GM23338 (cell line): ENCODE results near the gene MSANTD1. TPM values are rescaled to one million over a fixed set of nuclear protein-coding genes. Genes with fewer than 3 reads are reported as not detected.

Source experiments
- ATAC-seq: fragments of 200-7000 bp; cut with Tn5 transposase; 3 replicates; pipeline ENCODE4 v1.9.1; 2020
- DNase-seq: peaks from one replicate; pipeline ENCODE4 v3.0.0-alpha.2; 2015; ENCODE audit warnings: low spot score
- H2AFZ ChIP-seq: fragments of 200-600 bp; sonication (generic); 2 replicates; pipeline ENCODE4 v1.8.0; 2016; ENCODE audit warnings: antibody characterized with exemption, mild to moderate bottlenecking, moderate library complexity
- H3F3A ChIP-seq: fragments of 200-600 bp; sonication (generic); replicated peaks from 2 replicates; pipeline ENCODE4 v1.8.0; 2017; ENCODE audit warnings: antibody characterized with exemption, mixed run types, low read depth
- H3K27ac ChIP-seq: fragments of 200-600 bp; sonication (generic); 2 replicates; pipeline ENCODE4 v1.6.1; 2016; ENCODE audit warnings: low read depth
- H3K27me3 ChIP-seq: fragments of 200-600 bp; sonication (generic); 2 replicates; pipeline ENCODE4 v1.8.0; 2016; ENCODE audit warnings: mild to moderate bottlenecking, mixed run types, moderate library complexity; ENCODE audit not compliant: insufficient read depth
- H3K36me3 ChIP-seq: fragments of 200-600 bp; sonication (generic); 2 replicates; pipeline ENCODE4 v1.8.0; 2016; ENCODE audit warnings: mild to moderate bottlenecking; ENCODE audit not compliant: insufficient read depth
- H3K4me1 ChIP-seq: fragments of 200-600 bp; sonication (generic); 2 replicates; pipeline ENCODE4 v1.8.0; 2016; ENCODE audit warnings: mild to moderate bottlenecking, moderate library complexity; ENCODE audit not compliant: insufficient read depth
- H3K4me2 ChIP-seq: fragments of 200-600 bp; sonication (generic); 2 replicates; pipeline ENCODE4 v1.7.1; 2017; ENCODE audit warnings: mixed run types
- H3K4me3 ChIP-seq: fragments of 200-600 bp; sonication (generic); 2 replicates; pipeline ENCODE4 v1.6.1; 2016; ENCODE audit warnings: mixed run types
- H3K79me2 ChIP-seq: fragments of 200-600 bp; sonication (generic); replicated peaks from 2 replicates; pipeline ENCODE4 v1.8.0; 2017; ENCODE audit warnings: mild to moderate bottlenecking; ENCODE audit not compliant: insufficient read depth
- H3K9me2 ChIP-seq: fragments of 200-600 bp; sonication (generic); 2 replicates; pipeline ENCODE4 v1.8.0; 2017; ENCODE audit not compliant: insufficient read depth
- H4K20me1 ChIP-seq: fragments of 200-600 bp; sonication (generic); replicated peaks from 2 replicates; pipeline ENCODE4 v1.8.0; 2017; ENCODE audit warnings: mild to moderate bottlenecking; ENCODE audit not compliant: insufficient read depth
- H3K27ac Mint-ChIP-seq: 2 replicates; pipeline ENCODE4 v1.8.0; 2020; ENCODE audit warnings: inconsistent platforms, mild to moderate bottlenecking, moderate library complexity, mixed read lengths
- H3K27me3 Mint-ChIP-seq: 3 replicates; pipeline ENCODE4 v1.8.0; 2022; ENCODE audit warnings: low read depth, mild to moderate bottlenecking, moderate library complexity, mixed read lengths, inconsistent platforms; ENCODE audit not compliant: insufficient read depth, poor library complexity
- H3K36me3 Mint-ChIP-seq: 3 replicates; pipeline ENCODE4 v1.8.0; 2021; ENCODE audit warnings: low read depth, mild to moderate bottlenecking, inconsistent platforms, moderate library complexity, mixed read lengths
- H3K4me1 Mint-ChIP-seq: 3 replicates; pipeline ENCODE4 v1.8.0; 2020; ENCODE audit warnings: mild to moderate bottlenecking, inconsistent platforms, mixed read lengths
- H3K4me3 Mint-ChIP-seq: 3 replicates; pipeline ENCODE4 v1.8.0; 2021; ENCODE audit warnings: moderate library complexity, mild to moderate bottlenecking, inconsistent platforms, mixed read lengths
- H3K9me3 Mint-ChIP-seq: 3 replicates; pipeline ENCODE4 v1.8.0; 2020; ENCODE audit warnings: moderate library complexity, mild to moderate bottlenecking, inconsistent platforms, mixed read lengths
- EZH2 ChIP-seq: fragments of 200-600 bp; sonication (generic); IDR thresholded peaks from one replicate; pipeline ENCODE4 v1.8.0; 2017; ENCODE audit warnings: antibody characterized with exemption, mild to moderate bottlenecking, low read depth; ENCODE audit not compliant: unreplicated experiment
- EZH2phosphoT487 ChIP-seq: fragments of 200-600 bp; sonication (generic); IDR thresholded peaks from one replicate; pipeline ENCODE4 v1.8.1; 2018; ENCODE audit warnings: antibody characterized with exemption; ENCODE audit not compliant: unreplicated experiment
- JUNB ChIP-seq: IDR thresholded peaks from one replicate; pipeline ENCODE4 v1.6.1; 2016; ENCODE audit warnings: antibody characterized with exemption; ENCODE audit not compliant: unreplicated experiment
- NANOG ChIP-seq: IDR thresholded peaks from 2 replicates; pipeline ENCODE4 v1.6.1; 2016; ENCODE audit warnings: antibody characterized with exemption, borderline replicate concordance
- POLR2AphosphoS5 ChIP-seq: IDR thresholded peaks from 2 replicates; pipeline ENCODE4 v1.6.1; 2016; ENCODE audit warnings: antibody characterized with exemption, low read depth
- STAT1 ChIP-seq: IDR thresholded peaks from one replicate; pipeline ENCODE4 v1.6.1; 2016; ENCODE audit warnings: antibody characterized with exemption; ENCODE audit not compliant: unreplicated experiment
- ZNF114 ChIP-seq: fragments of 250-450 bp; sonication (Bioruptor Pico); IDR thresholded peaks from 2 replicates; pipeline ENCODE4 v1.5.0; 2020; ENCODE audit warnings: mild to moderate bottlenecking, moderate library complexity
- ZNF331 ChIP-seq: fragments of 250-450 bp; sonication (Bioruptor Pico); IDR thresholded peaks from 2 replicates; pipeline ENCODE4 v1.5.0; 2020; ENCODE audit warnings: low read depth, mild to moderate bottlenecking, moderate library complexity
- polyA plus RNA-seq: library from polyadenylated mRNA; unstranded; fragments of >200 nt; fragmentation: Nextera tagmentation; extraction: Ambion mirVana; gene quantifications from 2 replicates; pipeline ENCODE4 v1.2.1, GENCODE V29; 2016
- total RNA-seq: library from RNA; depleted of rRNA; stranded (reverse); fragments of >200 nt; shearing (Covaris generic); gene quantifications from 2 replicates; pipeline ENCODE4 v1.2.3, GENCODE V29; 2014
- TF ChIP-seq, protein P1 (sequence below): IDR thresholded peaks from one replicate; pipeline ENCODE4 v1.6.1; 2018; ENCODE audit warnings: antibody characterized with exemption; ENCODE audit not compliant: unreplicated experiment
- TF ChIP-seq, protein P2 (sequence below), 2 experiments: fragments of 200-600 bp in 1 of 2; sonication (generic) in 1 of 2; conservative IDR thresholded peaks; 2 replicates each; pipeline versions ENCODE4 v1.5.1 to v1.6.1; 2016 to 2017; ENCODE audit warnings: antibody characterized with exemption in 2 of 2, low read depth in 2 of 2, mild to moderate bottlenecking in 2 of 2, moderate library complexity in 1 of 2
- TF ChIP-seq, protein P3 (sequence below): fragments of 250-450 bp; sonication (Bioruptor Pico); IDR thresholded peaks from 2 replicates; pipeline ENCODE4 v1.5.0; 2020; ENCODE audit warnings: mild to moderate bottlenecking, moderate library complexity

The MSANTD1 gene
- total and polyA plus RNA-seq, 2 experiments from 2014 or later, result 0.29 to 1.0 TPM

DNA sequence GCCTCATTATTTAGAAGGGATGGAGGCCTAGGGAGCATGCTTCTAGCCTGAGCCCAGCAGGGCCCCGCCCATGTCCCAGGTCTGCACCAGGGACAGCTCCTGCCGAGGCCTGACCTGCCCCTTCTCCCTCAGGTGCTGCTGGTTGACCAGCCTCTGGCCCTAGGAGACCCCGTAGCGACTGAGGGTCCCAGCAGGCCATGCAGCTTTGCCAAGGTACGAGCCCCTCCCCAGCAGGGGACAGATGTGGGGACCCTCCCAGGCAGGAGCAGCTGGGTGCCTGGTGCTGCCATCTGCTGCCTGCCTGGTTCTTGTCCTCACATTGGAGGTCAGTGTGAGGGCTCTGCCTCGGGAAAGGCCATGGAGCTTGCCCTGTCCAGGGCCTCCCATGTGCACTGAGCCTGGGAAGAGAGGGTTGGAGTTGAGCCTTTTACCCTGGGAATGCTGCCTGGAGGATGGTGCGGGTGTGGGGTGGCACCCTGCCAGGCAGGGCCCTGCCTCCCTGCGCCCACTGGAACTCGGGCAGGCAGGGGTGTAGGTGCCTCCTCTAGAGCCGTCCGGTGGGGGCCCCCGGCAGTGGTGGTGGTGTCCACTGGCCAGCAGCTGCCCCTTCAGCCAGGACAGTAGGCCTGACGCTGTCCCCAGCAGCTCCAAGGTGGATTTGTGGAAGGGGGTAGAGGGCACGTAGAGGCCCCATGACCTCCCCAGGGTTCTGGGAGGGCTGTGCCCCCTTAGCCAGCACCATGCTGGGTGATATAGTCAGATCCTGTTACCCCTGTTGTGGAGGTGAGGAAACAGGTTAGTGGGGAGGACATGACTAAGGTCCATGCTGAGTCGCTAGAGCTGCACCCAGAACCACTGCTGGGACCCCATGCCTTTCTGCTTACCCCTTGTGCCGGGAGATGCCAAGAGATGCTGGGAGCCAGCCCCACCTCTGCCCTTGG lies 2.2 kb upstream of the MSANTD1 start (continued):
- TF ChIP-seq, protein P1, sequence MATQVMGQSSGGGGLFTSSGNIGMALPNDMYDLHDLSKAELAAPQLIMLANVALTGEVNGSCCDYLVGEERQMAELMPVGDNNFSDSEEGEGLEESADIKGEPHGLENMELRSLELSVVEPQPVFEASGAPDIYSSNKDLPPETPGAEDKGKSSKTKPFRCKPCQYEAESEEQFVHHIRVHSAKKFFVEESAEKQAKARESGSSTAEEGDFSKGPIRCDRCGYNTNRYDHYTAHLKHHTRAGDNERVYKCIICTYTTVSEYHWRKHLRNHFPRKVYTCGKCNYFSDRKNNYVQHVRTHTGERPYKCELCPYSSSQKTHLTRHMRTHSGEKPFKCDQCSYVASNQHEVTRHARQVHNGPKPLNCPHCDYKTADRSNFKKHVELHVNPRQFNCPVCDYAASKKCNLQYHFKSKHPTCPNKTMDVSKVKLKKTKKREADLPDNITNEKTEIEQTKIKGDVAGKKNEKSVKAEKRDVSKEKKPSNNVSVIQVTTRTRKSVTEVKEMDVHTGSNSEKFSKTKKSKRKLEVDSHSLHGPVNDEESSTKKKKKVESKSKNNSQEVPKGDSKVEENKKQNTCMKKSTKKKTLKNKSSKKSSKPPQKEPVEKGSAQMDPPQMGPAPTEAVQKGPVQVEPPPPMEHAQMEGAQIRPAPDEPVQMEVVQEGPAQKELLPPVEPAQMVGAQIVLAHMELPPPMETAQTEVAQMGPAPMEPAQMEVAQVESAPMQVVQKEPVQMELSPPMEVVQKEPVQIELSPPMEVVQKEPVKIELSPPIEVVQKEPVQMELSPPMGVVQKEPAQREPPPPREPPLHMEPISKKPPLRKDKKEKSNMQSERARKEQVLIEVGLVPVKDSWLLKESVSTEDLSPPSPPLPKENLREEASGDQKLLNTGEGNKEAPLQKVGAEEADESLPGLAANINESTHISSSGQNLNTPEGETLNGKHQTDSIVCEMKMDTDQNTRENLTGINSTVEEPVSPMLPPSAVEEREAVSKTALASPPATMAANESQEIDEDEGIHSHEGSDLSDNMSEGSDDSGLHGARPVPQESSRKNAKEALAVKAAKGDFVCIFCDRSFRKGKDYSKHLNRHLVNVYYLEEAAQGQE, result peak; percentile 22

DNA sequence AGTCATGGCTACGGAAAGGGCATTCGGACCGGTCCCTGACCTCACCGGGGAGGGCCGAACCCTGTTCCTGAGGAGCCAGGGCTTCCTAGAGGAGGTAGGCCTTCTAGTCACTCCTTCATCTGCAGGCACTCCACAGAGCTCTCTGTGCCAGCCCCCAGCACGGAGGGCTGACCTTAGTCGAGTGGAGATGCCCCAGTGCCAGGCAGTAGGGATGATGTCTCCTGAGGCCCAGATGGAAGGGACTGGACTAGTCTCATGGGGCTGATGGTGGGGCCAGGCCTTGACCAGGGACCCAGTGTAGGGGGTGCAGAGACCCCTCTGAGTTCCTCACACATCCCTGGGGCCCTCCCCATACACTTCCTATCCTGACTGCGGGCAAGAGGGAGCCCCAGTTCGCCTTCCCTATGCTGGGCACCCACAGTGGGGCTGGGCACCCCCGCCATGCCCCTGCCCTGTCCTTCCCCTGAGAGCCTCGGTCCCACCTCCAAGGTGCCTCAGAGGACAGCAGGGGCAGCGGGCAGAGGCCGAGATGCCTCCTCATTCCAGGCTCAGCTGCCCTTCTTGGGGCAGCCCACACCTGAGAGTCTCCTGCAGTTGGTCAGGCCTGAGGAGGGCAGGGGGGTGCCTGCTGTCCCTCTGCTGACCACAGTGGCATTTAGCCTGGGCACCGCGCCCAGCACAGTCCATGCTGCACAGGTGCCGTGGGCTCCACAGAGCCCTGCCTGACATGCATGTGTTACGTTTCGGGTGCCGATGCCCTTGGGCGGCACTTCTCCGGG lies 1.4 kb upstream of the MSANTD1 start:
- H4K20me1 ChIP-seq, result peaks cover 6% of the 10 kb centered on the region; the same call in 1 of the 2 replicates
- H3K4me3 Mint-ChIP-seq, result no peak overlapping the region
- no peaks in the 10 kb centered on the region; the same call in 2 of the 3 replicates for H3K9me3 Mint-ChIP-seq
- no peaks in the 10 kb centered on the region for H3K27me3 ChIP-seq
- peaks cover 17% of the 10 kb centered on the region for H3K4me1 Mint-ChIP-seq
- H3K36me3 Mint-ChIP-seq, result peaks cover under 1% of the 10 kb centered on the region; the same call in 1 of the 3 replicates
- no peak overlapping the region for H3K27ac ChIP-seq
- no peak overlapping the region for H3K27ac Mint-ChIP-seq
- no peaks in the 10 kb centered on the region for H3F3A ChIP-seq
- no peak overlapping the region for H3K4me2 ChIP-seq
- no peak overlapping the region for H2AFZ ChIP-seq
- H3K27me3 Mint-ChIP-seq, result peaks cover 6% of the 10 kb centered on the region
- DNase-seq (no peak), ATAC-seq (no peak)
- H3K4me1 ChIP-seq, result no peaks in the 10 kb centered on the region
- no peaks in the 10 kb centered on the region for H3K36me3 ChIP-seq
- no peaks in the 10 kb centered on the region for H3K79me2 ChIP-seq
- no peak overlapping the region for H3K4me3 ChIP-seq
- H3K9me2 ChIP-seq, result no peaks in the 10 kb centered on the region
- no peak for TF ChIP-seq JUNB
- TF ChIP-seq ZNF331 (CRISPR knock-in tag), result no peak
- no peak for TF ChIP-seq ZNF114 (CRISPR knock-in tag)
- TF ChIP-seq NANOG, result no peak
- TF ChIP-seq STAT1, result no peak
- TF ChIP-seq EZH2, result no peak
- TF ChIP-seq EZH2phosphoT487, result no peak
- TF ChIP-seq POLR2AphosphoS5, result no peak
- TF ChIP-seq, protein P2, sequence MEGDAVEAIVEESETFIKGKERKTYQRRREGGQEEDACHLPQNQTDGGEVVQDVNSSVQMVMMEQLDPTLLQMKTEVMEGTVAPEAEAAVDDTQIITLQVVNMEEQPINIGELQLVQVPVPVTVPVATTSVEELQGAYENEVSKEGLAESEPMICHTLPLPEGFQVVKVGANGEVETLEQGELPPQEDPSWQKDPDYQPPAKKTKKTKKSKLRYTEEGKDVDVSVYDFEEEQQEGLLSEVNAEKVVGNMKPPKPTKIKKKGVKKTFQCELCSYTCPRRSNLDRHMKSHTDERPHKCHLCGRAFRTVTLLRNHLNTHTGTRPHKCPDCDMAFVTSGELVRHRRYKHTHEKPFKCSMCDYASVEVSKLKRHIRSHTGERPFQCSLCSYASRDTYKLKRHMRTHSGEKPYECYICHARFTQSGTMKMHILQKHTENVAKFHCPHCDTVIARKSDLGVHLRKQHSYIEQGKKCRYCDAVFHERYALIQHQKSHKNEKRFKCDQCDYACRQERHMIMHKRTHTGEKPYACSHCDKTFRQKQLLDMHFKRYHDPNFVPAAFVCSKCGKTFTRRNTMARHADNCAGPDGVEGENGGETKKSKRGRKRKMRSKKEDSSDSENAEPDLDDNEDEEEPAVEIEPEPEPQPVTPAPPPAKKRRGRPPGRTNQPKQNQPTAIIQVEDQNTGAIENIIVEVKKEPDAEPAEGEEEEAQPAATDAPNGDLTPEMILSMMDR (conservative IDR thresholded peaks at IDR 0.05; ENCODE audit: low read depth in 2 of 2), result no peak
- TF ChIP-seq, protein P3, sequence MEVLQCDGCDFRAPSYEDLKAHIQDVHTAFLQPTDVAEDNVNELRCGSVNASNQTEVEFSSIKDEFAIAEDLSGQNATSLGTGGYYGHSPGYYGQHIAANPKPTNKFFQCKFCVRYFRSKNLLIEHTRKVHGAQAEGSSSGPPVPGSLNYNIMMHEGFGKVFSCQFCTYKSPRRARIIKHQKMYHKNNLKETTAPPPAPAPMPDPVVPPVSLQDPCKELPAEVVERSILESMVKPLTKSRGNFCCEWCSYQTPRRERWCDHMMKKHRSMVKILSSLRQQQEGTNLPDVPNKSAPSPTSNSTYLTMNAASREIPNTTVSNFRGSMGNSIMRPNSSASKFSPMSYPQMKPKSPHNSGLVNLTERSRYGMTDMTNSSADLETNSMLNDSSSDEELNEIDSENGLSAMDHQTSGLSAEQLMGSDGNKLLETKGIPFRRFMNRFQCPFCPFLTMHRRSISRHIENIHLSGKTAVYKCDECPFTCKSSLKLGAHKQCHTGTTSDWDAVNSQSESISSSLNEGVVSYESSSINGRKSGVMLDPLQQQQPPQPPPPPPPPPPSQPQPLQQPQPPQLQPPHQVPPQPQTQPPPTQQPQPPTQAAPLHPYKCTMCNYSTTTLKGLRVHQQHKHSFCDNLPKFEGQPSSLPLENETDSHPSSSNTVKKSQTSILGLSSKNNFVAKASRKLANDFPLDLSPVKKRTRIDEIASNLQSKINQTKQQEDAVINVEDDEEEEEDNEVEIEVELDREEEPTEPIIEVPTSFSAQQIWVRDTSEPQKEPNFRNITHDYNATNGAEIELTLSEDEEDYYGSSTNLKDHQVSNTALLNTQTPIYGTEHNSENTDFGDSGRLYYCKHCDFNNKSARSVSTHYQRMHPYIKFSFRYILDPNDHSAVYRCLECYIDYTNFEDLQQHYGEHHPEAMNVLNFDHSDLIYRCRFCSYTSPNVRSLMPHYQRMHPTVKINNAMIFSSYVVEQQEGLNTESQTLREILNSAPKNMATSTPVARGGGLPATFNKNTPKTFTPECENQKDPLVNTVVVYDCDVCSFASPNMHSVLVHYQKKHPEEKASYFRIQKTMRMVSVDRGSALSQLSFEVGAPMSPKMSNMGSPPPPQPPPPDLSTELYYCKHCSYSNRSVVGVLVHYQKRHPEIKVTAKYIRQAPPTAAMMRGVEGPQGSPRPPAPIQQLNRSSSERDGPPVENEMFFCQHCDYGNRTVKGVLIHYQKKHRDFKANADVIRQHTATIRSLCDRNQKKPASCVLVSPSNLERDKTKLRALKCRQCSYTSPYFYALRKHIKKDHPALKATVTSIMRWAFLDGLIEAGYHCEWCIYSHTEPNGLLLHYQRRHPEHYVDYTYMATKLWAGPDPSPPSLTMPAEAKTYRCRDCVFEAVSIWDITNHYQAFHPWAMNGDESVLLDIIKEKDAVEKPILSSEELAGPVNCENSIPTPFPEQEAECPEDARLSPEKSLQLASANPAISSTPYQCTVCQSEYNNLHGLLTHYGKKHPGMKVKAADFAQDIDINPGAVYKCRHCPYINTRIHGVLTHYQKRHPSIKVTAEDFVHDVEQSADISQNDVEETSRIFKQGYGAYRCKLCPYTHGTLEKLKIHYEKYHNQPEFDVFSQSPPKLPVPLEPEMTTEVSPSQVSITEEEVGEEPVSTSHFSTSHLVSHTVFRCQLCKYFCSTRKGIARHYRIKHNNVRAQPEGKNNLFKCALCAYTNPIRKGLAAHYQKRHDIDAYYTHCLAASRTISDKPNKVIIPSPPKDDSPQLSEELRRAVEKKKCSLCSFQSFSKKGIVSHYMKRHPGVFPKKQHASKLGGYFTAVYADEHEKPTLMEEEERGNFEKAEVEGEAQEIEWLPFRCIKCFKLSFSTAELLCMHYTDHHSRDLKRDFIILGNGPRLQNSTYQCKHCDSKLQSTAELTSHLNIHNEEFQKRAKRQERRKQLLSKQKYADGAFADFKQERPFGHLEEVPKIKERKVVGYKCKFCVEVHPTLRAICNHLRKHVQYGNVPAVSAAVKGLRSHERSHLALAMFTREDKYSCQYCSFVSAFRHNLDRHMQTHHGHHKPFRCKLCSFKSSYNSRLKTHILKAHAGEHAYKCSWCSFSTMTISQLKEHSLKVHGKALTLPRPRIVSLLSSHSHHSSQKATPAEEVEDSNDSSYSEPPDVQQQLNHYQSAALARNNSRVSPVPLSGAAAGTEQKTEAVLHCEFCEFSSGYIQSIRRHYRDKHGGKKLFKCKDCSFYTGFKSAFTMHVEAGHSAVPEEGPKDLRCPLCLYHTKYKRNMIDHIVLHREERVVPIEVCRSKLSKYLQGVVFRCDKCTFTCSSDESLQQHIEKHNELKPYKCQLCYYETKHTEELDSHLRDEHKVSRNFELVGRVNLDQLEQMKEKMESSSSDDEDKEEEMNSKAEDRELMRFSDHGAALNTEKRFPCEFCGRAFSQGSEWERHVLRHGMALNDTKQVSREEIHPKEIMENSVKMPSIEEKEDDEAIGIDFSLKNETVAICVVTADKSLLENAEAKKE (CRISPR knock-in tag), result no peak
